Measurements from ENCODE around the gene AKAP11.

Gene AKAP11

DNA sequence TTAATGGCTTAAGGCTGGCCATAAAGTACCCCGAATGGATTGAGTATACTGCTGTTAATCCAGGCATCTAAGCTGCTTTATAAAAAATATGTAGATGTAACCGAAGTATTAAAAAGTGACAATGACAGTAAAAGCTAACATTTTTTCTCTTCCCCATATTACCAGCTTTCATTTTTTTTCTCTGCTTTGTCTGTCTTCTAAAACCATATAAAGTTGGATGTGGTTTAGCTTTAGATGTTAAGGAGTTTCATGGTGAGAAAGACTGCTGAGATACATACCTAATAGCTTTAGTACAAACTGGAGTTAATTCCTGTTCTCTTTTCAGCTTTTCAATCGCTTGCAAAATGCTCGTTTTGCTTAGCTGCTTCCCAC lies 838 bp downstream of the AKAP11 start:
- DNase-seq (ENCODE audit: low read depth) = no peak

- DNase-seq (ENCODE audit: low read depth) = no peak
Measured at GRCh38 chr13:42274386-42275097, 2.6 kb downstream of the AKAP11 start.

DNA sequence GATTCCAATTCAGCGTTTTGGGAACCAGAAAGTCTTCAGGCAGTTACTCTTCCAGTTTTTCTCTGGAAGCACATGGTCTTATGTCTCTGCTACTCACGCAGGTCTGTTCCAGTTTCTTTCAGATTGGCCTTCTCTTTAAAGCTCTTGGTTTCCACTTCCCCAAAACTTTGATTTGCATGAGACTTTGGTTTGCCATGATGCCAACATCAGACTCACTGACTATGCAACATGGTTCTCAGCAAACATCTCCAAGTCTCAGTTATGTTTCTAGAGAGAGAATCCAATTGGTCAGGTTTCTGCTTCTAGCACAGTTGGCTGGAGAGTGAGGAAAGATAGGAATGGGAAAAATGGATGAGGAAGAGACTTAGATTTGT lies 3.1 kb downstream of the AKAP11 start:
- no peak for DNase-seq (ENCODE audit: low read depth)

GRCh38 chr13:42275506-42275905 lies 3.6 kb downstream of the AKAP11 start:
- DNase-seq (ENCODE audit: low read depth) = no peak

DNA sequence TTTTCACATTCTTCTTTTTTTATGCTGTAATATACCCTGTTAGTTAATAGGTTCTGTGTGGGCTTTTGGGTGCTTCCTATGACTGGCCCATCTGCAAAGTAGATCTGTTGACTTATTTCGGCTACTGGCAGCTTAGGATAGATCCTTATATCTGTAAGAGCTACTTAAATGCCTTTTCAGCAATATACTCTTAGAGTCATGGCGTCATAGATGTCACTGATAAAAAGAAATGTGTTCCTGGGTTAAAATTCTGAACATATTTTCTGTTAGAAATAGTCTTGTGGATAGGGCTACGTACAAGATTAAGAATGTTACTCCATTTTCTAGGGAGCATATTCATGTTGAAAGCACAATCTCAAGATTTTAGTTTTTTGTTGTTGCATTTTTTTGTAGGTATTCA lies 4.7 kb downstream of the AKAP11 start:
- DNase-seq (ENCODE audit: low read depth) = no peak

- DNase-seq (ENCODE audit: low read depth) = no peak
Measured at GRCh38 chr13:42277618-42278276, 5.8 kb downstream of the AKAP11 start.

DNA sequence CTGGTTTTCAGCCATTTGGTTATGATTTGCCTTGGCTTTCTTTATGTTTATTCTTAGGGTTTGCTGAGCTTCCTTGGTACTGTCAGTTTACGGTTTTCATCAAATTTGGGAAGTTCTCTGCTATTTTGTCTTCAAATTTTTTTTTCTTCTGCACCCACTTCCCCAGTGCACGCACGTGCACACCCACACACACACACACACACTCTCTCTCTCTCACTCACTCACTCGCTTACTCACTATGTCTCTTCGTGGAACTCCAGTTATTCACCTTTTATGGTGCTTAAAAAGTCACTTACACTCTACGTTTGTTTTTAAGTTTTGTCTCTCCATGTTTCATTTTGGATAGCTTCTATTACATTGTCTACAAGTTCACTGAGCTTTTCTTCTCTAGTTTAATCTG lies 7.1 kb downstream of the AKAP11 start:
- DNase-seq (ENCODE audit: low read depth) = no peak

DNA sequence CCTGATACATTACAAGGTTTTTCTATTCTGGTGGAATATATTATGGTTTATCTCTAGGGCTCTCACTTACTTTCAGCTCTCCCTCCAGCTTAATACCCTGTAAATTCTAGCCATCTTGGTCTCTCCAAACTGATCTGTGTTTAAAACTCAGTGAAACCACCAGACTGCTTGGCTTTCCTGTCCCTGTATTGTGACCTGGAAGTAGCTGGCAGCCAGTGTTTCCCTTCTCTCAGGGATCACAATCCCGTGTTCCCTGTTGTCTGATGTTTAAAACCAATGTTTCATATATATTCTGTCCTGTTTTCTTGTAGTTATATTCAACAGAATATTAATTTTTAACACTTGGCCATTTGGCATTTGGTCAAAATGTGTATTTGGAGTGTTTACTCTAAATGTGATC lies 8.0 kb downstream of the AKAP11 start:
- DNase-seq (ENCODE audit: low read depth) = no peak

DNA sequence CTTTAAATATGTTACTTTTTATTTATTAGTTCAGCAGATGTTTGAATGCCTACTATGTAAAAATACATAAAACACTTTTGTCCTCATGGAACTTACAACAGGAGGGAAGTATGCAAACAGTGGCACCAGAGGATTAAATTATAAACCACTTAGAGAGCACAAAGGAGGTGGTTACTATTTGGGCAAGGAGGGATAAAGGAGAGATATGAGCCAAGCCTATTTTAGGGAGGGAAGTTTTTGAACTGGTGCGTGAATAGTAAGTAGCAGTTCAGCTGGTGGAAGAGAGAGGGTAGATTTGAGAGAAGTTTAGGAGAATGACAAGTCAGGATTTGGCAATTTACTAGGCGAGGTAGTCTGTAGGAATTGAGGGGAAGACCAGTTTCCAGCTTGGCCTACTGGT lies 8.6 kb downstream of the AKAP11 start:
- no peak for DNase-seq (ENCODE audit: low read depth)

- no peak for DNase-seq (ENCODE audit: low read depth)
Measured at GRCh38 chr13:42283574-42283973, 11.6 kb downstream of the AKAP11 start.

DNA sequence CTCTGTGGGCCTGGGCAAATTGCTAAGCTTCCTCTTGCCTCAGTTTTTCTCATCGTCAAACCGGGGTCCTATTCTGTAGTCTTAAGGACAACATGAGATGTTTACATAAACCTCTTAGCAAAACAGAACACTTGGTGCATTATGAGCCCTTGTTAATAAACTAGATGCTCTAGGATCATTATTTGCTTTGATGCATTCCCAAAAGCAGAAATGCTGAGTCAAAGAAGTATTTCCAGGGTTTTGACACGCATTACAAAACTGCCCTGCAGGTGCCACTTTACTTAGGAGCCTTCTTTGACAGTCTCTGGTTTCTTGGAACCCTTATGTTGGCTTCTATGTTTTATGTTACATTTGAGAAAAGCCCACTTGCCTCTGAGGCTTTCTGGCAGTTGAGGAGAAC lies 12.1 kb downstream of the AKAP11 start:
- DNase-seq (ENCODE audit: low read depth) = no peak

GRCh38 chr13:42298392-42298791 lies 26.4 kb downstream of the AKAP11 start:
- DNase-seq (ENCODE audit: low read depth) = no peak

- DNase-seq (ENCODE audit: low read depth) = no peak
Measured at GRCh38 chr13:42305503-42305902, 33.6 kb downstream of the AKAP11 start.

- DNase-seq (ENCODE audit: low read depth) = no peak
Measured at GRCh38 chr13:42307461-42307860, 35.5 kb downstream of the AKAP11 start.

GRCh38 chr13:42312817-42313431 lies 41.0 kb downstream of the AKAP11 start:
- no peak for DNase-seq (ENCODE audit: low read depth)

- no peak for DNase-seq (ENCODE audit: low read depth)
Measured at GRCh38 chr13:42318570-42318969, 46.6 kb downstream of the AKAP11 start.

DNA sequence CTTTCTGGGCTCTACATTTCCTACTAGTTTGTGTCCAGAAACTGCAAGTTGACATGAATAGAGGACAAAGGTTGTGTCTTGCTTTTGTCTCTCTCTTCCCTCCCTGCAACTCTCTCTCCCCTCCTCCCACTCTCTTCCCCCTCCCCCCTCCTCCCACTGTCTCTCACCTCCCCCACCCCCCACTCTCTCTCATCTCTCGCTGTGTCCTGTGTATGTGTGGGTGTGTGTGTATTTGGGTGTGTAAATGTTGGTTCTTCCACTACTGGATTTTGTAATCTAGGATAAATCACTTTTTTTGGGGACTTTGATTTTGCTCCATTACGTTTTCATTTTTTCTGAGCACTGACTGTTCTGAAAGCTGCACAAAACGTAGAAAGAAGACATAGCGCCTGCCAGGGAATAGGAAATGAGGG lies 48.4 kb downstream of the AKAP11 start:
- no peak for DNase-seq (ENCODE audit: low read depth)

DNA sequence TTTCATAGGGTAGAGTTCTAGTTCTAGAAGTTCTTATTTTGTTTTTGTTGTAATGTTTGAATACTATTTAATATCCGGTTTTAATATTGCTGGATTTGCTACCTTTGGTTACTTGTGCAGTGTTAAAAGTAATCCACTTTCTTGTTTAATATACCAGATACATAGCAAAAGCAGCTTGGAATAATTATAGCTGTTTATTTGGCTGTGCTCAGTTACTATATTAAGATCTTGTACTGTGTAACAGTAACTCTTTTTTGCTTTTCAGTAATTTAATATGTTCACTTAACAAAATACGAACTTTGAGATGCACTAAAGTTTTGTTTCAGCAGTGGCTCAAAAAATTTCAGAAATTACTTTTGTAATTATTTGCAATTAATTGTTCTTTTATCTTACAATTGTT lies 50.9 kb downstream of the AKAP11 start:
- no peak for DNase-seq (ENCODE audit: low read depth)

DNA sequence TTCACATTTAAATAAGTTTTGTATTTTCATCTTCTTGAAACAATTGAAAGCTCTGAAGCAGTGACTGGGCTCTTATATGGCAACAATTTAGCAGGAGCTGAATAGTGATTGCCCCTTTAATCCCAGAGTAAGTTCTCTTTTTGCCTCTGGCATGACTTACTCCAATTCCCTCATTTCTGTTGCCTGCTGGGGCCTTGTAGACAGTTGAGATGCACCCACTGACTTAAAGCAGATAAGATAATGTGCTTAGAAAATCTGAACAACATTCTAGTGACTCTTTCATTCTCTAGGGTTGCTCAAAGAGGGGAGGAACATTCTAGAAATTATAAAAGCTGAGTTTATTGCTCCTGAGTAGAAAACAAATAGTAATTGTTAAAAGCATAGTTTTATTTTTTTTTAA lies 52.8 kb downstream of the AKAP11 start:
- no peak for DNase-seq (ENCODE audit: low read depth)

GRCh38 chr13:42327725-42328124 lies 55.8 kb downstream of the AKAP11 start:
- no peak for DNase-seq (ENCODE audit: low read depth)

GRCh38 chr13:42328672-42329071 lies 56.7 kb downstream of the AKAP11 start:
- DNase-seq (ENCODE audit: low read depth) = no peak

- DNase-seq (ENCODE audit: low read depth) = no peak
Measured at GRCh38 chr13:42329239-42329638, 57.3 kb downstream of the AKAP11 start.

- no peak for DNase-seq (ENCODE audit: low read depth)
Measured at GRCh38 chr13:42331009-42331408, 59.1 kb downstream of the AKAP11 start.
